ENCODE results near the gene CGB2.

DNA sequence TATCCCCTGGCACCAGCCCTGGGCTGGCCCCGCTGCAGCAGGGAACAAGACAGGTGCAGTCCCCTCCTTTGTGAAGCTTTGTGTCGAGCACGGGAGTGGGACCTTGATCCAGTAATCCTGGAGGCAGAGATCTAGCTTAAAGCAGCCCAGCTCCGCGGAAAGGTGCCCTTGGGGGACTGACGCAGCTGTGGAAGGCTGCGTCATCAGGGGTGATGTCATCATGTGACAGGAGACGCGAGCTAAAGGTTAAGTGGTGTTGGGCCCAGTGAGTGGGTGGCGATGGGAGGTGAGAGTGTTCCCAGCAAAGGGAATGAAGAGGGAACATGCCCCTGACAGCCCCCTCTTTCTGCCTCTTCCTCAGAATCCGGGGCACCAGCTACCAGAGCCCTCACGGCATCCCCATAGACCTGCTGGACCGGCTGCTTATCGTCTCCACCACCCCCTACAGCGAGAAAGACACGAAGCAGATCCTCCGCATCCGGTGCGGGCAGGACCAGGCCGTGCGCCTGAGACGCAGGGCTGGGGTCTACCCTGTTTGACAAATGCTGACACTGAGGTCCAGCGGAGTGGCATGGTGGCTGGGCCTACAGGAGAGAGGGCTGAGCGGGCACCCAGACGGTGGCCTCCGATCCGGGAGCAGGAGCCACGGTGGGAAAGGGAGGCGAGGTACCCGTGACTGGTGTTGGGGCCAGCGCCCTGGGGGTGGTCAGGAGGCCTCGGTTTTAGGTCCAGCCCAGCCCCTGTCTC lies 17.4 kb upstream of the CGB2 start:
- TF ChIP-seq GATA2 (IDR thresholded peaks at IDR 0.05; ENCODE audit: low read depth, low read length): no peak
- no peak for TF ChIP-seq GATA3 (IDR thresholded peaks at IDR 0.05; ENCODE audit: low read depth, low read length)

Data from SH-SY5Y (cell line).